H1 (cell line): ENCODE data around the gene ARHGAP10. TPM values are rescaled to one million over a fixed set of nuclear protein-coding genes. Genes with fewer than 3 reads are reported as not detected.

ENCODE experiments used
- CTCF ChIA-PET: fragments of 300-600 bp; sonication (Branson Sonifier 250); formaldehyde crosslinking; loops from one replicate; lab custom pipeline; 2021; ENCODE audit not compliant: partially characterized antibody; lab: Charles Lee
- POLR2A ChIA-PET: fragments of 300-600 bp; sonication (Branson Sonifier 250); formaldehyde crosslinking; loops from one replicate; lab custom pipeline; 2021; ENCODE audit warnings: inconsistent platforms; ENCODE audit not compliant: partially characterized antibody; lab: Charles Lee
- DNase-seq, 2 experiments: peaks; one replicate each; pipeline versions ENCODE4 v3.0.0 to v3.0.0-alpha.2; 2010 to 2022; ENCODE audit warnings: low spot score in 2 of 2, low read depth in 1 of 2, mixed read lengths in 1 of 2
- FAIRE-seq: peaks from 2 replicates; lab custom pipeline; 2011; peaks lifted over from hg19 to GRCh38; lab: Jason Lieb, UNC
- H2AFZ ChIP-seq: 2 replicates; pipeline ENCODE4 v1.8.1; 2012; ENCODE audit warnings: low read length, inconsistent platforms
- H2AK5ac ChIP-seq: 2 replicates; pipeline ENCODE4 v1.6.1; 2013; ENCODE audit warnings: low read depth, low read length
- H2BK120ac ChIP-seq: replicated peaks from 2 replicates; pipeline ENCODE3; 2013; ENCODE audit warnings: low read depth, low read length, inconsistent platforms
- H2BK12ac ChIP-seq: 2 replicates; pipeline ENCODE4 v1.6.1; 2013; ENCODE audit warnings: low read depth, low read length
- H2BK15ac ChIP-seq: 2 replicates; pipeline ENCODE4 v1.6.1; 2013; ENCODE audit warnings: low read length
- H2BK20ac ChIP-seq: 2 replicates; pipeline ENCODE4 v1.6.1; 2013; ENCODE audit warnings: low read length
- H2BK5ac ChIP-seq: 2 replicates; pipeline ENCODE4 v1.6.1; 2013; ENCODE audit warnings: low read depth, low read length
- H3K14ac ChIP-seq: 2 replicates; pipeline ENCODE4 v1.6.1; 2013; ENCODE audit warnings: inconsistent platforms; ENCODE audit not compliant: insufficient read length
- H3K18ac ChIP-seq: 2 replicates; pipeline ENCODE4 v1.6.1; 2013; ENCODE audit warnings: low read length; ENCODE audit errors: extremely low read depth
- H3K23ac ChIP-seq: 2 replicates; pipeline ENCODE4 v1.6.1; 2013; ENCODE audit warnings: inconsistent platforms; ENCODE audit not compliant: insufficient read length
- H3K23me2 ChIP-seq: 2 replicates; pipeline ENCODE4 v1.6.1; 2013; ENCODE audit warnings: low read depth, low read length
- H3K27ac ChIP-seq: 2 replicates; pipeline ENCODE4 v1.6.1; 2011; ENCODE audit warnings: low read depth, low read length, inconsistent platforms
- H3K27me3 ChIP-seq, 4 experiments: replicated peaks in 1 of 4; 1 replicate in 1 of 4; 2 replicates in 3 of 4; pipeline versions ENCODE4 v1.6.1 to v1.8.1; 2011 to 2013; ENCODE audit warnings: low read length in 3 of 4, mild to moderate bottlenecking in 3 of 4, inconsistent platforms in 2 of 4, mixed read lengths in 2 of 4, moderate library complexity in 1 of 4; ENCODE audit not compliant: control insufficient read depth in 3 of 4, insufficient read depth in 3 of 4; ENCODE audit errors: extremely low read depth in 1 of 4
- H3K36me3 ChIP-seq, 4 experiments: 2 replicates each; pipeline versions ENCODE4 v1.6.1 to v1.8.1; 2011 to 2013; ENCODE audit warnings: mild to moderate bottlenecking in 4 of 4, low read length in 3 of 4, moderate library complexity in 2 of 4, control low read depth in 1 of 4, inconsistent platforms in 1 of 4; ENCODE audit not compliant: insufficient read depth in 4 of 4, control insufficient read depth in 2 of 4
- H3K4ac ChIP-seq: replicated peaks from 2 replicates; pipeline ENCODE3; 2013; ENCODE audit warnings: low read length, low read depth, mixed read lengths, inconsistent platforms; ENCODE audit not compliant: insufficient read length
- H3K4me1 ChIP-seq, 4 experiments: replicated peaks in 1 of 4; 1 replicate in 1 of 4; 2 replicates in 3 of 4; pipeline versions ENCODE4 v1.6.1 to v1.8.1; 2011 to 2013; ENCODE audit warnings: low read length in 3 of 4, inconsistent platforms in 2 of 4, mixed read lengths in 1 of 4; ENCODE audit not compliant: insufficient read depth in 4 of 4, control insufficient read depth in 3 of 4
- H3K4me2 ChIP-seq, 2 experiments: 2 replicates each; pipeline versions ENCODE4 v1.6.1 to v1.8.1; 2011 to 2013; ENCODE audit warnings: low read depth in 2 of 2, low read length in 2 of 2, control low read depth in 1 of 2, inconsistent platforms in 1 of 2, mild to moderate bottlenecking in 1 of 2; ENCODE audit not compliant: insufficient read depth in 1 of 2
- H3K4me3 ChIP-seq, 4 experiments: fragments of 200-600, 300-600 bp in 1 of 4; sonication (generic), shearing (Covaris generic), sonication (Bioruptor Twin) in 1 of 4; 2 replicates each; pipeline versions ENCODE4 v1.5.1 to v1.8.1; 2011 to 2016; ENCODE audit warnings: low read length in 4 of 4, low read depth in 3 of 4, control low read depth in 2 of 4, inconsistent platforms in 2 of 4, mild to moderate bottlenecking in 2 of 4, mixed read lengths in 1 of 4, moderate library complexity in 1 of 4; ENCODE audit not compliant: insufficient read depth in 2 of 4; ENCODE audit errors: extremely low read depth in 1 of 4
- H3K56ac ChIP-seq: replicated peaks from 2 replicates; pipeline ENCODE3; 2013; ENCODE audit warnings: low read depth, mild to moderate bottlenecking, mixed read lengths, low read length, inconsistent platforms; ENCODE audit not compliant: insufficient read length
- H3K79me1 ChIP-seq: 2 replicates; pipeline ENCODE4 v1.6.1; 2013; ENCODE audit warnings: low read depth, low read length, control low read depth
- H3K79me2 ChIP-seq, 2 experiments: 2 replicates each; pipeline versions ENCODE4 v1.6.1 to v1.8.1; 2012 to 2013; ENCODE audit warnings: low read length in 2 of 2, mild to moderate bottlenecking in 2 of 2, inconsistent platforms in 1 of 2; ENCODE audit not compliant: insufficient read depth in 2 of 2, control insufficient read depth in 1 of 2
- H3K9ac ChIP-seq, 4 experiments: replicated peaks in 1 of 4; 1 replicate in 1 of 4; 2 replicates in 3 of 4; pipeline versions ENCODE4 v1.6.1 to v1.8.1; 2011 to 2013; ENCODE audit warnings: low read depth in 3 of 4, low read length in 3 of 4, control low read depth in 2 of 4, mild to moderate bottlenecking in 2 of 4, moderate library complexity in 2 of 4, inconsistent platforms in 1 of 4; ENCODE audit errors: extremely low read depth in 1 of 4
- H3K9me3 ChIP-seq, 2 experiments: 2 replicates each; pipeline versions ENCODE4 v1.6.1 to v1.8.1; 2012 to 2013; ENCODE audit warnings: mild to moderate bottlenecking in 2 of 2, moderate library complexity in 2 of 2, control low read depth in 1 of 2, inconsistent platforms in 1 of 2, low read depth in 1 of 2, low read length in 1 of 2, mixed read lengths in 1 of 2; ENCODE audit not compliant: insufficient read depth in 2 of 2
- H4K20me1 ChIP-seq, 2 experiments: replicated peaks in 1 of 2; 2 replicates each; pipeline versions ENCODE3 to v1.8.1; 2011 to 2013; ENCODE audit warnings: inconsistent platforms in 2 of 2, low read length in 2 of 2, mild to moderate bottlenecking in 1 of 2; ENCODE audit not compliant: insufficient read depth in 2 of 2, control insufficient read depth in 1 of 2
- H4K5ac ChIP-seq: 2 replicates; pipeline ENCODE4 v1.6.1; 2013; ENCODE audit warnings: low read length, low read depth, mixed read lengths, inconsistent platforms; ENCODE audit not compliant: insufficient read length
- H4K8ac ChIP-seq: 2 replicates; pipeline ENCODE4 v1.8.0; 2013; ENCODE audit warnings: mild to moderate bottlenecking, moderate library complexity, low read length, inconsistent platforms; ENCODE audit not compliant: insufficient read depth; ENCODE audit errors: extremely low read depth
- H4K91ac ChIP-seq: replicated peaks from 2 replicates; pipeline ENCODE3; 2013; ENCODE audit warnings: low read length, mixed read lengths, inconsistent platforms; ENCODE audit not compliant: insufficient read length
- BRCA1 ChIP-seq: IDR thresholded peaks from 2 replicates; pipeline ENCODE4 v1.6.1; 2012; ENCODE audit warnings: low read depth, low read length, improper control_type of control experiment
- HDAC2 ChIP-seq, 2 experiments: fragments of 300-600 bp in 1 of 2; sonication (generic) in 1 of 2; IDR thresholded peaks; 2 replicates each; pipeline ENCODE4 v1.6.1; 2011 to 2012; ENCODE audit warnings: low read depth in 2 of 2, low read length in 2 of 2, mild to moderate bottlenecking in 2 of 2, moderate library complexity in 2 of 2, borderline replicate concordance in 1 of 2, inconsistent platforms in 1 of 2
- WGBS, 2 experiments: shearing (Covaris generic) in 1 of 2; methylation state at CpG; one replicate each; pipeline versions ENCODE4 v1.1.6 to v1.1.7; 2013 to 2015; ENCODE audit warnings: low lambda C conversion rate in 2 of 2, mixed read lengths in 2 of 2, inconsistent platforms in 1 of 2, low coverage in 1 of 2, missing lambda C conversion rate in 1 of 2; ENCODE audit not compliant: insufficient replicate concordance in 2 of 2, insufficient coverage in 1 of 2, insufficient read length in 1 of 2; ENCODE audit errors: extremely low coverage in 1 of 2, missing lambda C conversion rate in 1 of 2; 5-methylcytosine and 5-hydroxymethylcytosine counted together
- polyA plus RNA-seq, 7 experiments: library from polyadenylated mRNA; depleted of rRNA in 3 of 7; stranded (reverse) in 5 of 7; unstranded in 2 of 7; fragments of >200 nt in 5 of 7; fragments of 200-250 nt in 2 of 7; gene quantifications; 1 replicate in 5 of 7; 2 replicates in 1 of 7; 4 replicates in 1 of 7; pipeline versions ENCODE4 v1.2.1 to v1.2.3, GENCODE V29; 2011 to 2013; ENCODE audit warnings: missing spikeins in 2 of 7, mixed read lengths in 2 of 7
- total RNA-seq: library from RNA; stranded (reverse); fragmentation: NEBNext Ultra II Directional; extraction: Animal tissue kit (Norgen Biotek cat#: 25700); gene quantifications from 2 replicates; pipeline ENCODE4 v1.2.1, GENCODE V29; 2021

The ARHGAP10 gene
- total and polyA plus RNA-seq, 2 of the 8 experiments (the other 6 are each of a cell fraction or from before 2014, with no cell fraction given): 3.7 to 6.1 TPM

- Histone ChIP-seq H3K18ac (no peak overlapping the region), H3K79me2 (no peaks in the 10 kb centered on the region), H3K9me3 (no peaks in the 10 kb centered on the region), H4K5ac (no peak overlapping the region), H2BK15ac (no peak overlapping the region), H3K27ac (no peak overlapping the region), H4K20me1 (no peaks in the 10 kb centered on the region), H3K4ac (no peak overlapping the region), H3K14ac (no peak overlapping the region), H3K4me2 (no peak overlapping the region), H2AFZ (no peak overlapping the region), H3K27me3 (no peaks in the 10 kb centered on the region), H4K91ac (no peak overlapping the region), H3K36me3 (no peaks in the 10 kb centered on the region), H3K9ac (no peak overlapping the region)
- ChIA-PET CTCF (interaction anchor here (1.2 to 2.3 kb wide), 4 partner anchors 11 to 21 kb away, joined by 3 to 6 read pairs (median 4); no protein-coding TSS in a partner anchor), POLR2A (no interaction called here)
- no peak for DNase-seq
- TF ChIP-seq HDAC2 (IDR thresholded peaks at IDR 0.05; ENCODE audit: borderline replicate concordance in 1 of 2, low read depth in 2 of 2, low read length in 2 of 2): no peak
- no peak for TF ChIP-seq BRCA1
- TF ChIP-seq, all 59 proteins: peak for 0
- Histone ChIP-seq H3K23ac (no peak overlapping the region), H3K56ac (no peak overlapping the region), H2BK5ac (no peak overlapping the region), H2AK5ac (no peak overlapping the region), H2BK20ac (no peak overlapping the region), H3K4me1 (peaks cover 0 to 19% (median 1%) of the 10 kb centered on the region in 4 experiments; a peak in 4 of 7 replicates), H2BK120ac (no peak overlapping the region), H3K23me2 (no peaks in the 10 kb centered on the region), H2BK12ac (no peak overlapping the region), H4K8ac (no peak overlapping the region), H3K79me1 (no peaks in the 10 kb centered on the region), H3K4me3 (no peak overlapping the region)
- 91% methylated on average over 2 of the region's 2 CpGs; no CpG with 5 or more reads in 1 of the 2 experiments for WGBS, 2 experiments
- FAIRE-seq: no peak
Measured at GRCh38 chr4:148116264-148116663, 384.4 kb downstream of the ARHGAP10 start.
